NT2/D1 (cell line): ENCODE results near the gene SRBD1.

Experiments used
- DNase-seq: peaks from one replicate; pipeline ENCODE4 v3.0.0-alpha.2; 2011; ENCODE audit warnings: low read depth, low spot score
- H3K27me3 ChIP-seq: 2 replicates; pipeline ENCODE4 v1.6.0; 2011; ENCODE audit warnings: mild to moderate bottlenecking; ENCODE audit not compliant: insufficient read length, insufficient read depth
- H3K36me3 ChIP-seq: 2 replicates; pipeline ENCODE4 v1.6.1; 2011; ENCODE audit warnings: mild to moderate bottlenecking, low read length, mixed read lengths; ENCODE audit not compliant: insufficient read depth, insufficient read length
- H3K4me1 ChIP-seq: 2 replicates; pipeline ENCODE4 v1.5.1; 2011; ENCODE audit not compliant: insufficient read depth, insufficient read length
- H3K4me3 ChIP-seq: 2 replicates; pipeline ENCODE4 v1.5.1; 2011; ENCODE audit warnings: low read depth; ENCODE audit not compliant: insufficient read length
- H3K9ac ChIP-seq: 2 replicates; pipeline ENCODE4 v1.6.0; 2011; ENCODE audit warnings: low read depth; ENCODE audit not compliant: insufficient read length
- H3K9me3 ChIP-seq: 2 replicates; pipeline ENCODE4 v1.5.1; 2011; ENCODE audit warnings: mild to moderate bottlenecking, low read length; ENCODE audit not compliant: insufficient read depth
- SUZ12 ChIP-seq: IDR thresholded peaks from 2 replicates; pipeline ENCODE4 v1.6.1; 2011; ENCODE audit not compliant: insufficient read length, insufficient read depth; ENCODE audit errors: extremely low read depth
- YY1 ChIP-seq: IDR thresholded peaks from 2 replicates; pipeline ENCODE4 v1.6.1; 2011; ENCODE audit not compliant: insufficient read length, insufficient read depth
- ZNF274 ChIP-seq: IDR thresholded peaks from 2 replicates; pipeline ENCODE4 v1.6.1; 2011; ENCODE audit warnings: mild to moderate bottlenecking, low read depth, low read length

SRBD1 gene

DNA sequence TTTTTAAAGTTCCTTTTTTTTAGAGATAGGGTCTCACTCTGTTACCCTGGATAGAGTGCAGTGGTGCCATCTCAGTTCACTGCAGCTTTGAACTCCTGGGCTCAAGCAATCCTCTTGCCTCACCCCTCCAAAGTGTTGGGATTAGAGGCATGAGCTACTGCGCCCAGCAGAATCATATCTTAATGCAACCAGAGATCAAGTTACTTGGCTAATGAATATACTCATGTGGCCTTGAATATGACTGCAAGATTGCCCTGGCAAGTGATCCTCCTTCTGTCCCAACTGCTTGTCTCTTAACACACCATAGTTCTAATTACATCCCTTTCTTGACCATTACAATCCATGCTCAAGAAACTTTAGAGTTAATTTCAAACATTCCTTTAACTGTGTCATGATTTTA lies 133.5 kb downstream of the SRBD1 start:
- H3K27me3 ChIP-seq = no peaks in the 10 kb centered on the region
- DNase-seq = no peak
- no peaks in the 10 kb centered on the region for H3K9me3 ChIP-seq
- H3K36me3 ChIP-seq = no peaks in the 10 kb centered on the region
- H3K9ac ChIP-seq = no peak overlapping the region
- TF ChIP-seq SUZ12 (no peak), YY1 (no peak), ZNF274 (no peak)
- no peak overlapping the region for H3K4me3 ChIP-seq
- H3K4me1 ChIP-seq = no peaks in the 10 kb centered on the region

DNA sequence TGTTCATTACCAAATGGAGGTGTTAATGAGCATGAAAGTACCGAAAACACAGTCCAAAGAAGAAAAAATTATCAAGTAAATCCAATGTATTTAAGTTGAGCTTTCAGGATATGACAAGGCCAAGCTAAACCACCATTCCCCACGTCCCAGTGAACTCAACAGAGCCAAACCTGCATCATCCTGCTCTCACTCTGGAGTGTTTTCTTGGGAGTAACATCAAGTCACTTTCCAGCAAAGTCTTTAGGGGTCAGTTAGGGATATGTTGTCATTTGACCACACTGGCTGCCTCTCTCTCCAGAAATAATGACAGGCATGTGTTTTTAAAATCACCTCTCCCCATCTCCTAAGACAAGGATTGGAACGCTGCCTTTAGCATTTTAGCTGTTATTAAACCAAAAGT lies 140.5 kb downstream of the SRBD1 start:
- Histone ChIP-seq H3K27me3 (no peaks in the 10 kb centered on the region), H3K36me3 (no peaks in the 10 kb centered on the region), H3K9me3 (no peaks in the 10 kb centered on the region), H3K4me1 (no peaks in the 10 kb centered on the region), H3K9ac (no peak overlapping the region), H3K4me3 (no peak overlapping the region)
- DNase-seq = no peak
- TF ChIP-seq YY1 (no peak), SUZ12 (no peak), ZNF274 (no peak)

GRCh38 chr2:45469314-45470099 lies 141.6 kb downstream of the SRBD1 start:
- no peak for DNase-seq
- Histone ChIP-seq H3K4me1 (no peaks in the 10 kb centered on the region), H3K4me3 (no peak overlapping the region), H3K27me3 (no peaks in the 10 kb centered on the region), H3K9me3 (no peaks in the 10 kb centered on the region), H3K36me3 (no peaks in the 10 kb centered on the region), H3K9ac (no peak overlapping the region)
- TF ChIP-seq YY1 = no peak
- TF ChIP-seq ZNF274 = no peak
- TF ChIP-seq SUZ12 = no peak

GRCh38 chr2:45468279-45468678 lies 142.8 kb downstream of the SRBD1 start:
- no peak for TF ChIP-seq YY1
- no peak for TF ChIP-seq ZNF274
- TF ChIP-seq SUZ12 = no peak
- H3K9me3 ChIP-seq = no peaks in the 10 kb centered on the region
- H3K36me3 ChIP-seq = no peaks in the 10 kb centered on the region
- H3K27me3 ChIP-seq = no peaks in the 10 kb centered on the region
- no peaks in the 10 kb centered on the region for H3K4me1 ChIP-seq
- DNase-seq = no peak
- no peak overlapping the region for H3K9ac ChIP-seq
- no peak overlapping the region for H3K4me3 ChIP-seq

- Histone ChIP-seq H3K4me3 (no peak overlapping the region), H3K4me1 (no peaks in the 10 kb centered on the region), H3K27me3 (no peaks in the 10 kb centered on the region), H3K36me3 (peaks cover 4% of the 10 kb centered on the region), H3K9me3 (no peaks in the 10 kb centered on the region), H3K9ac (no peak overlapping the region)
- DNase-seq = peak; percentile 42
- no peak for TF ChIP-seq YY1
- no peak for TF ChIP-seq SUZ12
- TF ChIP-seq ZNF274 = no peak
Measured at GRCh38 chr2:45466053-45466452, 145.0 kb downstream of the SRBD1 start.

- H3K36me3 ChIP-seq = peaks cover 8% of the 10 kb centered on the region
- no peaks in the 10 kb centered on the region for H3K9me3 ChIP-seq
- no peak overlapping the region for H3K9ac ChIP-seq
- no peaks in the 10 kb centered on the region for H3K4me1 ChIP-seq
- TF ChIP-seq SUZ12 = no peak
- no peak for TF ChIP-seq YY1
- TF ChIP-seq ZNF274 = no peak
- no peaks in the 10 kb centered on the region for H3K27me3 ChIP-seq
- no peak for DNase-seq
- H3K4me3 ChIP-seq = no peak overlapping the region
Measured at GRCh38 chr2:45460825-45461224, 150.2 kb downstream of the SRBD1 start.

GRCh38 chr2:45459860-45460259 lies 151.2 kb downstream of the SRBD1 start:
- no peak for TF ChIP-seq SUZ12
- no peak for TF ChIP-seq YY1
- TF ChIP-seq ZNF274 = no peak
- no peak for DNase-seq
- H3K9ac ChIP-seq = no peak overlapping the region
- H3K36me3 ChIP-seq = peaks cover 8% of the 10 kb centered on the region
- no peaks in the 10 kb centered on the region for H3K27me3 ChIP-seq
- H3K9me3 ChIP-seq = no peaks in the 10 kb centered on the region
- H3K4me3 ChIP-seq = no peak overlapping the region
- H3K4me1 ChIP-seq = no peaks in the 10 kb centered on the region

GRCh38 chr2:45458909-45459563 lies 152.0 kb downstream of the SRBD1 start:
- no peaks in the 10 kb centered on the region for H3K4me1 ChIP-seq
- no peak for DNase-seq
- no peaks in the 10 kb centered on the region for H3K9me3 ChIP-seq
- H3K27me3 ChIP-seq = no peaks in the 10 kb centered on the region
- H3K9ac ChIP-seq = no peak overlapping the region
- peaks cover 8% of the 10 kb centered on the region for H3K36me3 ChIP-seq
- no peak overlapping the region for H3K4me3 ChIP-seq
- TF ChIP-seq ZNF274 (no peak), YY1 (no peak), SUZ12 (no peak)
